HG02973 (cell line): ENCODE measurements around the gene TSPAN31.

ENCODE experiments used
- ATAC-seq: cut with Tn5 transposase; IDR thresholded peaks from one replicate; pipeline ENCODE4 v1.9.1; 2021; ENCODE audit warnings: moderate library complexity; ENCODE audit not compliant: unreplicated experiment

The TSPAN31 gene

GRCh38 chr12:57735198-57735855 is 9.5 kb upstream of the TSPAN31 start:
- no peak for ATAC-seq

GRCh38 chr12:57735952-57736740 is 8.7 kb upstream of the TSPAN31 start:
- no peak for ATAC-seq

DNA sequence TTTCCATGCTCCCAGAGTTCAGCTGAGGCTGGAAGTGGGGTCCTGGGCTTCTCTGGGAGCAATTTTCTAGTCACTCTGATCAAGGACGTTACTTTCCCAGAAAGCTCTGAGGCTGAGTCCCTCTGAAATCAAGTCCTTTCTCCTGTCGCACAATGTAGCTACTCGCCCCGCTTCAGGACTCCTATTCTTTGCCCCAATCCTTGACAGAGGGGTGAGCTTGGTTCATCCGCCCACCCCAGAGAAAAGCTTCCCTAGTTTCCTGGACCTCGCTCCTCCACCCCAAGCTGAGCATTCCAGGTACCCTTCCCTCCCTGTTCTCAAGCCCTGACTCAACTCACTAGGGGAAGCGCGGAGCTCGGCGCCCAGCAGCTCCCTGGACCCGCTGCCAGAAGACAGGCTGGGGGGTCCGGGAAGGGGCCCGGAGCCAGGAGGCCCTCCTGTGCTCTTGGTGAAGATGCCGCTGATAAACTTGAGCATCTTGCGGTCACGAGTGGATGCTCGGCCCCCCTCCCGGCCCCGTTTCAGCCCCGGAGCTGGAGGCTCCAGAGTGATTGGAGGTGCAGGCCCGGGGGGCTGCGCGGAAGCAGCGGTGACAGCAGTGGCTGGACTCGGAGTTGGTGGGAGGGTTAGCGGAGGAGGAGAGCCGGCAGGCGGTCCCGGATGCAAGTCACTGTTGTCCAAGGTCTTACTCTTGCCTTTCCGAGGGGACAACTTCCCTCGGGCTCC is 7.9 kb upstream of the TSPAN31 start:
- no peak for ATAC-seq

DNA sequence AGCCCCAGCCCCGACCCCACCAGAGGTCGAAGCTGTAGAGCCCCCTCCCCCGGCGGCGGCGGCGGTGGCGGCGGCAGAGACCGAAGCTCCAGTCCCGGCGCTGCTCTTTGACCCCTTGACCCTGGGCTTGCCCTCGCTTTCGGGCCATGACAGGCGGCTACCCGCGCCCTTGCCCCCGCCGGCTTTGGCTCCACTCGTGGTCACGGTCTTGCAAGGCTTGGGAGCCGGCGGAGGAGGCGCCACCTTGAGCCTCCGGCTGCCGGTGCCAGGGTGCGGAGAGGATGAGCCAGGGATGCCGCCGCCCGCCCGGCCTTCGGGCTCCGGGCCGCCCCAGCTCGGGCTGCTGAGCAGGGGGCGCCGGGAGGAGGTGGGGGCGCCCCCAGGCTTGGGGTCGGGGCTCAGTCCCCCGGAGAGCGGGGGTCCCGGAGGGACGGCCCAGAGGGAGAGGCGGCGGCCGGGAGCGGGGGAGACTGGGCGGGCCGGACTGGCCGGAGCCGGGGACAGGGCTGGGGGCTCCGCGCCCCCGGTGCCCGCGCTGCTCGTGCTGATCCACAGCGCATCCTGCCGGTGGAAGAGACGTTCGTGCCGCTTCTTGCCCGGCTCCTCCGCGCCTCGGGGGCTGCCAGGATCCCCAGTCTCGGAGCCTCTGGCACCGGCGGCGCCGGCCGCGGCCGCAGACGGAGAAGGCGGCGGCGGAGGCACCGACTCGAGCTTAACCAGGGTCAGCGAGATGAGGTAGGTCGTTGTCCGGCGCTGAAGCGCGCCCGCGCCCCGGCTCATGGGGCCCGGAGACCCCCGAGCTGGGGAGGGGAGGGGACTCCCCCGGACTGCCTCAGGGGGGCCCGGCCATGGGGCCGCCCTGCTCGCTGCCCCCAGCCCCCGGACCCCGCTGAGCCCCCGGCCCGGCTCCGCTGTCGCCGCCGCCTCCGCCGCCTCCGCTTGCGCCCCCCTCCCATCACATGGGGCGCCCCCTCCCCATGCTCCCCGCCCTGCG is 7.1 kb upstream of the TSPAN31 start:
- ATAC-seq = no peak

DNA sequence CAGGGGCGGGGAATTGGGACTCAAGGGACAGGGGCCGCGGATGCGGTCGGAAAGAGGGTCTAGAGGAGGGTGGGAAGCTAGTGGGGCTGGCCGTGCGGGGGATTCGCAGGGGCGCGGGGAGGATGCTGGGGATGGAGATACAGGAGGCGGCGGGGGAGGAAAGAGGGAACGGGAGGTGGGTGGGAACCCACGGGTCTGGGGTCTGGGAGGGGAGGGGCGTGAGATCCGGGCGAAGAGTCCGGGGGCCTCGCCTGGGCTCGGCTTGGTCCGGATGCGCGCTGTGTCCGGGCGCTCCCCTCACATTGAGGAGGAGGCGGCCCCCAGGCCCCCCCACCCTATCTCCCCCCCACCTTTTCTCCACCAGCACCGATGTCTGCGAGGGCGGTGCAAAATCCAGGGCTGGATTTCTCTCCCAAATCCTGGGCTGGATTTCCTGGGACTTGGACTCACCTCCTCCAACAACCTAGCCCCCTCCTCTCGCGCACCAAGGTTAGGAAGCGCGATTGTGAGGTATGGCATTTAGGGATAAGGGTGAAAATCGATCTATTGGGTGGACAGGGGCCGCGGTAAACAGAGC is 6.1 kb upstream of the TSPAN31 start, which contains the start of gene AGAP2:
Gene AGAP2 (minus strand): TSS at position 82 of the 577 bp plus-strand sequence. CDS start 496 bp downstream, outside the sequence.
- no peak for ATAC-seq

GRCh38 chr12:57739387-57739786 is 5.5 kb upstream of the TSPAN31 start:
- no peak for ATAC-seq

DNA sequence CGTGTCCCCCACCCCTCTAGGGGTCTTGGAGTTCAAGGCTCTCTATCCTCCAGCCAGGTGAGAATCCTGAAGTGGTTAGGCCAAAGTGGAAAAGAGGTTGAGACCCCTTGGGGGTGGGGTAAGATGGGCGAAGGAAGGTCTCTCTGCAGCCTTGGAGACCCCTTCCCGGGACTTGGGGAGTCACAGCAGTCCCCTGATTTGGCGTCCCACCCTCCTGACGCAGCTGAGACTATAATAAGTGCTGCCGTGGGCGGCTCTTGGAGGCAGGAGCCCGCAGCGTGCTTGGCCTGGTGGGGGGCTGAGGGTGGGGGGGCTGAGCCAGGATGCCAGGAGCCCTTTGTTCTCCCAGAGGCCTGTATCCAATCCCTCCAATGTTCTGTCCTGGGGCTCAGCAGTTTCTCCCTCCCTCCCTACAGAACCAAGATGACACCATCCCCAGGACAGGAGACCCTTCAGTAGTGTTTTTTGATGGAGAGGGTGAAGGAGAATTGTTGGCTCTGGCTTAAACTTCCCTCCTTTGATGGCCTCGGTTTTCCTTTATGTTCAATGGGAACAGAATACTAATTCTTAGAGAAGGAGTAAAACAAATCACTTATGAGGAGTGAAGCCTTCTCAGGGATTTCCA is 4.8 kb upstream of the TSPAN31 start:
- ATAC-seq = no peak

DNA sequence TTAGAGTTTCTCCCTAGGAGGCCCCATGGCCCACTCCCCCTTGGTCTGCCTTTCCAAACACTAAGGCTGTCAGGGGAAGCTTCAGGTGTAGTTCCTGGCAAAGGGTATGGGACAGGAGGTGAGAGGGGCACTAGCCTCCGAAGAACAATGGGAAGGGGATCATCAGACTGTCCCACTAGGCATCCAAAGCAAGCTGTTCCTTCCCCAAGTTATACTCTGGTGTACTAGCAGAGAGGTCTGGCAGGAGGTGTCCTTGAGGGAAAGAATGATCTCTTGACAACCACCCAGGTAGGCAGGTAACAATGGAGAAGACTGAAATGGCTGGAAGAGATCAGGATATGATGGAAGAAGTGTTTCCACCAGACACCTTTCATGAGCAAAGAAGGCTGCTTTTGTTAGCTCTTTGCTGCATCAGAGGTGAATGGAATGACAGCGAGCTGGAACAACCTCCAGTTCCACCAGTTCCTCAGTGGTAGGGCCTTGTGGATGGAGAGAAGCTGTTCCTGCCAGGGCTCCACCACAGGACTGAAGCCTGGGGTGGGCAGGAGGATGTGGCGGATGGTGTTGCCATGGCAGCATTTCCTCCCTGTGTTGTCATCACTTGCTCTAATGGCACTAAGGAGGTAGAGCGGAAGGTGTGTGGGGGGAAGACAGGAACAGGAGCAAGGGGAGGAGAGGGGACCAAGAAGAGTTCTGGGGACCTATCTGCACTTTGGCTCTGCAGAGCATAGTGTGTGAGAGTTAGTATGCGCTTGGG is 4.0 kb upstream of the TSPAN31 start:
- peak; percentile 55 for ATAC-seq

DNA sequence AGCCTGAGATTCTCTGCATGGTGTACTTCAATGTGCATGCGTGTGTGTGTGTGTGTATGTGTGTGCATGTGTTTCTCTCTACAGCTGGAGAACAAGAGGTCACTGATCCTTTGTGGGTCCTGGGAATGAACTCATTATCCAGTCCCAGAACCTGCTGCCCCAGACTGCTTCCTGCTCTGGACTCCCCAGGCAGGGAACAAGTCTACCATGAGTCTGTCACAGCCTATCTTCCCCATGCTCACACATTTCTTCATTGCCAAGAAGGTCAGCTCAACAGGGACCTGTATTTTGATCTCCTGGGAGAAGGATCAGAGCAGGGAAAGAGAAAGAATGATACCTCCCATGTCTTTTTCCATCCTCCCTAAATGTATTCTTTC is 3.4 kb upstream of the TSPAN31 start:
- no peak for ATAC-seq

GRCh38 chr12:57741844-57742738 is 2.7 kb upstream of the TSPAN31 start:
- ATAC-seq = peak; percentile 48

DNA sequence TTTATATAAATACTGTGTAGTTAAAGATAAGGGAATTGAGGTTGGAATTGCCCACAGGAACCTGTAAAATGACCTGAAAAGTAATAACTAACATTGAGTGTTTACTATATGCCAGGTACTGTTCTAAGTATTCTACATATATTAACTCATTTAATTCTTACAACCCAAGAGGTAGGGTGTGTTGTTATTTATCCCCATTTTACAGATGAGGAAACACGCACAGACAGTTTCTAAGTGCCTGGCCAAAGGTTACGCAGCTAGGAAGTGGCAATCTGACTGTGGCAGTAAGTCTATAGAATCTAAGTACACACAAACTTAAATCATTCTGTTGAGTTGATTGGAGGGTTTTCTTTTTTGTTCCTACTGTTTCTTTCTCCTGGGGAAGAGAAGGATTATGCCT is 1.1 kb upstream of the TSPAN31 start:
- no peak for ATAC-seq

GRCh38 chr12:57744194-57744776 is 554 bp upstream of the TSPAN31 start:
- ATAC-seq = peak; percentile 36

DNA sequence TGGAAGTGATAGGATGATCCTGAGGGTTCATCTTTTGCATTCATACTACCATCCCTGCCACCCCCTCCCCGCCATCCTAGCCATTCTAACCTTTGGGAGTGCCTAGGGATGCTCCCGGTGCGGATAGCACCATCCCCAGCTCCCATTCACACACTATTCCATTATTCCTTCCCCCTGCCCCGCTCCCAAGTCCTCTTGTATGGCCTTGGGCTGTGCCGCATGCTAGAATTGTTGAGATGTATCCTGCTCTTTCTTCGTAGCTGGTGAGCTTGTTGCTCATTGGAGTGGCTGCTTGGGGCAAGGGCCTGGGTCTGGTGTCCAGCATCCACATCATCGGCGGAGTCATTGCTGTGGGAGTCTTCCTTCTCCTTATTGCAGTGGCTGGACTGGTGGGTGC is 644 bp downstream of the TSPAN31 start:
- no peak for ATAC-seq

GRCh38 chr12:57746025-57746424 is 1.2 kb downstream of the TSPAN31 start:
- ATAC-seq = no peak

- no peak for ATAC-seq
Observed at GRCh38 chr12:57749061-57749460, 4.2 kb downstream of the TSPAN31 start.

DNA sequence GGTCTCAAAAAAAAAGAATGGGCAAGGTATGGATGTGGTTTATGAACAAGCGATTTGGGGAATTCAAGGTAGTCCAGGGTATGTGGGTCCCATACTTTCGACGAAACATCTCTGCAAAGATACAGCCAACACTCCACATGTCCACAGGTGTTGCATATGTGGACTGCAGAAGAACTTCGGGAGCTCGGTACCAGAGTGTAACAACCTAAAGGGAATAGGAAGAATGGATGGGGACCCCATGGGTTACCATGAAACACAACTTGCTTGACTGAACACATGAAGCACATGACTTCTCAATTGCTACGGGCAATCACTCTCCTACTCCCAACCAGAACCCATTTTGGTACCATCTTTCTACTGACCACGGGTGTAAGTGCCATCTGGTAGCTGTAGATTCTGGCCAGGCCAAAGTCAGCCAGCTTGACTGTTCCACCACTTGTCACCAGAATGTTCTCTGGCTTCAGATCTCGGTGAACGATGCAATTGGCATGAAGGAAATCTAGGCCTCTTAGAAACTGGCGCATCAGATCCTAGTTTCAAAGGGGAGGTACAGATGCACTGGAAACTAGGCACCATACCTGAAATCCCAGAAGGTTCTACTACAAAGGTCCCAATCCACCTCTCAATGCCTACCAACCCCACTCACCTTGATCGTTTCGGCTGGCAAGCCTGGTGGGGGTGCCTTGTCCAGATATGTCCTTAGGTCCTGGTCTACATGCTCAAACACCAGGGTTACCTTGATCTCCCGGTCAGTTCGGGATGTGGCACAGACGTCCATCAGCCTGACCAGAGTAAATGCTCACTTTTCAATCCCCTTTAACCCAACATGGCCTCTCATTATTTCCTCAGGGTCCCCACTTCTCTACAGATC is 6.0 kb downstream of the TSPAN31 start:
- no peak for ATAC-seq

- ATAC-seq = no peak
Observed at GRCh38 chr12:57751432-57751787, 6.6 kb downstream of the TSPAN31 start.
